Choroid plexus epithelial cell (primary cell): ENCODE measurements around the gene CNIH2.
"Not testable (repeated sequence)": the region's sequence is repeated elsewhere in the genome, so short reads cannot be mapped to it uniquely, and the experiment has no call there.

Experiments
- DNase-seq: peaks from one replicate; pipeline ENCODE4 v3.0.0-alpha.2; 2010; ENCODE audit warnings: low read depth
- H3K4me3 ChIP-seq: 2 replicates; pipeline ENCODE4 v1.5.1; 2011; ENCODE audit warnings: low read depth, mild to moderate bottlenecking, control low read depth, low read length, moderate library complexity
- CTCF ChIP-seq: conservative IDR thresholded peaks from 2 replicates; pipeline ENCODE4 v1.5.1; 2011; ENCODE audit warnings: low read depth, mild to moderate bottlenecking, control low read depth, inconsistent platforms, low read length, moderate library complexity

The CNIH2 gene

GRCh38 chr11:66275396-66275795 is 2.6 kb upstream of the CNIH2 start:
- no peak for DNase-seq
- H3K4me3 ChIP-seq: no peak overlapping the region
- TF ChIP-seq CTCF: no peak

DNA sequence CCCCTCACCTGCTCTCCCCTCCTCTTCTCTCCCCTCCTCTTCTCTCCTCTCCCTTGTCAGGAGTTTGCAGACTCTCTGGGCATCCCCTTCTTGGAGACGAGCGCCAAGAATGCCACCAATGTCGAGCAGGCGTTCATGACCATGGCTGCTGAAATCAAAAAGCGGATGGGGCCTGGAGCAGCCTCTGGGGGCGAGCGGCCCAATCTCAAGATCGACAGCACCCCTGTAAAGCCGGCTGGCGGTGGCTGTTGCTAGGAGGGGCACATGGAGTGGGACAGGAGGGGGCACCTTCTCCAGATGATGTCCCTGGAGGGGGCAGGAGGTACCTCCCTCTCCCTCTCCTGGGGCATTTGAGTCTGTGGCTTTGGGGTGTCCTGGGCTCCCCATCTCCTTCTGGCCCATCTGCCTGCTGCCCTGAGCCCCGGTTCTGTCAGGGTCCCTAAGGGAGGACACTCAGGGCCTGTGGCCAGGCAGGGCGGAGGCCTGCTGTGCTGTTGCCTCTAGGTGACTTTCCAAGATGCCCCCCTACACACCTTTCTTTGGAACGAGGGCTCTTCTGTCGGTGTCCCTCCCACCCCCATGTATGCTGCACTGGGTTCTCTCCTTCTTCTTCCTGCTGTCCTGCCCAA is 1.9 kb upstream of the CNIH2 start:
- DNase-seq: no peak
- no peak for TF ChIP-seq CTCF
- no peak overlapping the region for H3K4me3 ChIP-seq

- DNase-seq, H3K4me3 ChIP-seq: not testable (repeated sequence)
These were observed 1.4 kb upstream of the CNIH2 start for GRCh38 chr11:66276619-66277018.

GRCh38 chr11:66277064-66277463 is 911 bp upstream of the CNIH2 start:
- H3K4me3 ChIP-seq, DNase-seq: not testable (repeated sequence)

DNA sequence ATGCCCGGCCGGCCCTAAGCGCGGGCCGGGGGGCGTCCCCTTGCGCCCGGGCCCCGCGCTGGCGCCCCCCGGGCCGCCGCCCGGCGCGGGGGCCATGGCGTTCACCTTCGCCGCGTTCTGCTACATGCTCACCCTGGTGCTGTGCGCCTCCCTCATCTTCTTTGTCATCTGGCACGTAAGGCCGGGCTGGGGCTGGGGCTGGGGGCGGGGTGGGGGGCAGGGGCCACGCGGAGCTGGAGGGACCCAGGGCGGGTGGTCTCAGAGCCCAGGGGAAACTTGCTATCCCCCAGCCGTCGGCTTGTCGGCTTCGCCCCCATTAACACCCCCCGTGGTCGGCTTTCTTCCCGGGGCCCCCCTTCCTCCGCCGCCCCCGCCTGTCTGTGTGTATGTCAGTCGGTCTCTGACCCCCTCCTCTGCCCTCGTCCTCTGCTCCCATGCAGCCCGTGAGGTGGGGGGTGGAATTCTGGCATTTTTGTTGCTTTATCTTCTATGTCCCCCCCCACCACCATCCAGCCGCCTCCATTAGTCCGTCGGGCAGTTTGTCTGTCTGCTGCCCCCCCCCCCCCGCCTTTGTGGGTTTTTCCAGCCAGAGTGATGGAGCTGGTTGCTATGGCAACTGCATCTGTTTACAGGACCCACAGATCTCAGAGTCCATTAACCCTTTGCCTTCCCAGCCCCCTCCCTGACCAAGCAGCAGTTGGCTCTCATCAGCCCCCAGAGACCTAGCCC is 552 bp downstream of the CNIH2 start:
- no peak for TF ChIP-seq CTCF
- peak; percentile 42 for DNase-seq
- H3K4me3 ChIP-seq: peak overlapping the region; percentile 20

- TF ChIP-seq CTCF: no peak
- DNase-seq: no peak
- no peak overlapping the region for H3K4me3 ChIP-seq
These were observed 1.2 kb downstream of the CNIH2 start for GRCh38 chr11:66279092-66279734.

GRCh38 chr11:66280428-66280827 is 2.5 kb downstream of the CNIH2 start:
- no peak for TF ChIP-seq CTCF
- DNase-seq: no peak
- H3K4me3 ChIP-seq: no peak overlapping the region

DNA sequence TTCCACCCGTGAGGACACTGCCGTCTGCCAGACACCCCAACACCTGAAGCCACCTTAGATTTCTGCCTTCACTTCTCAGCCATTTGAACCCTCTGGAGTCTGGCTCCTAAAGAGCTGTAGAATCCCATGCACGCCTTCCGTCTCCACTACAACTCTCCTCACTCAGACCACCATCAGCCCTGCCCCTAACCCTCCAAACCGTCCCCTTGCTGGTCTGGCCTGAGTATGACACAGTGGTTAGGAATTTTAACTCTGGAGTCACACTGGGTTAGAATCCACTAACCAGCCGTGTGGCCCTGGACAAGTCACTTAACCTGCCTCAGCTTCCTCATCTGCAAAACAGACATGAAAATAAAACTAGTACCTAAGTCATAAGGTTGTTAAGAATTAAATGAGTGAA is 3.0 kb downstream of the CNIH2 start:
- H3K4me3 ChIP-seq: no peak overlapping the region
- DNase-seq: no peak
- no peak for TF ChIP-seq CTCF
